Measurements from ENCODE around the gene STRN. TPM values are rescaled to one million over a fixed set of nuclear protein-coding genes. Genes with fewer than 3 reads are reported as not detected.
"Not testable (repeated sequence)": the region's sequence is repeated elsewhere in the genome, so short reads cannot be mapped to it uniquely, and the experiment has no call there.

STRN gene
- 10 to 100 TPM; 29.2 to 36.0 TPM for total RNA-seq
- 65.6 to 71.5 reads per million in 2 donors for total RNA-seq

GRCh38 chr2:36966370-36967235 is at the start of gene STRN:
Gene STRN, minus strand, starts transcription at chr2:36966536. Its CDS starts 73 bp downstream, at chr2:36966463.
- no peaks in the 10 kb centered on the region for H3K9me3 ChIP-seq (ENCODE audit: control insufficient read depth, low read length, poor library complexity, severe bottlenecking)
- peak; percentile 99 for DNase-seq
- Mint-ChIP-seq H3K27ac (peak within 1 kb of the TSS; percentile 99), H3K27me3 (no peaks in the 10 kb centered on the region), H3K4me3 (peak within 1 kb of the TSS; percentile 99), H3K4me1 (peaks cover 47% of the 10 kb centered on the region), H3K36me3 (ENCODE audit: low read depth) (peaks cover 6% of the 10 kb centered on the region)
- ATAC-seq, result peak; percentile 91

- H3K9me3 ChIP-seq (ENCODE audit: control insufficient read depth, low read length, poor library complexity, severe bottlenecking), result no peaks in the 10 kb centered on the region
- peaks cover 16% of the 10 kb centered on the region for H3K36me3 Mint-ChIP-seq (ENCODE audit: low read depth)
- no peak for ATAC-seq
- DNase-seq, result no peak
- peak overlapping the region; percentile 79 for H3K27ac Mint-ChIP-seq
- no peaks in the 10 kb centered on the region for H3K27me3 Mint-ChIP-seq
- H3K4me1 Mint-ChIP-seq, result peaks cover 23% of the 10 kb centered on the region
- H3K4me3 Mint-ChIP-seq, result peak overlapping the region; percentile 52
Measured at GRCh38 chr2:37013315-37013641, 46.9 kb upstream of the STRN start.

GRCh38 chr2:37011130-37011529 is 44.8 kb upstream of the STRN start:
- DNase-seq (no peak), ATAC-seq (peak; percentile 40)
- Mint-ChIP-seq H3K4me1 (peaks cover 26% of the 10 kb centered on the region), H3K4me3 (no peak overlapping the region), H3K27me3 (no peaks in the 10 kb centered on the region), H3K36me3 (ENCODE audit: low read depth) (peaks cover 21% of the 10 kb centered on the region), H3K27ac (peak overlapping the region; percentile 82)
- no peaks in the 10 kb centered on the region for H3K9me3 ChIP-seq (ENCODE audit: control insufficient read depth, low read length, poor library complexity, severe bottlenecking)

- peak; percentile 81 for ATAC-seq
- H3K4me3 Mint-ChIP-seq, result peak overlapping the region; percentile 83
- no peaks in the 10 kb centered on the region for H3K9me3 ChIP-seq (ENCODE audit: control insufficient read depth, low read length, poor library complexity, severe bottlenecking)
- H3K4me1 Mint-ChIP-seq, result peaks cover 21% of the 10 kb centered on the region
- H3K27me3 Mint-ChIP-seq, result no peaks in the 10 kb centered on the region
- peaks cover 17% of the 10 kb centered on the region for H3K36me3 Mint-ChIP-seq (ENCODE audit: low read depth)
- peak overlapping the region; percentile 90 for H3K27ac Mint-ChIP-seq
- no peak for DNase-seq
Measured at GRCh38 chr2:37005118-37005868, 39.0 kb upstream of the STRN start.

GRCh38 chr2:37000988-37001556 is 34.7 kb upstream of the STRN start:
- ATAC-seq, result no peak
- H3K27me3 Mint-ChIP-seq, result no peaks in the 10 kb centered on the region

GRCh38 chr2:37000318-37000717 is 34.0 kb upstream of the STRN start:
- peaks cover 14% of the 10 kb centered on the region for H3K36me3 Mint-ChIP-seq (ENCODE audit: low read depth)

More at GRCh38 chr2:37000988-37001556, 34.7 kb upstream of the STRN start:
- DNase-seq, result no peak
- H3K9me3 ChIP-seq (ENCODE audit: control insufficient read depth, low read length, poor library complexity, severe bottlenecking), result no peaks in the 10 kb centered on the region
- peaks cover 15% of the 10 kb centered on the region for H3K36me3 Mint-ChIP-seq (ENCODE audit: low read depth)
- H3K4me1 Mint-ChIP-seq, result peaks cover 15% of the 10 kb centered on the region
- H3K27ac Mint-ChIP-seq, result peak overlapping the region; percentile 39
- H3K4me3 Mint-ChIP-seq, result no peak overlapping the region

GRCh38 chr2:36999416-36999815 is 33.1 kb upstream of the STRN start:
- not testable (repeated sequence) for DNase-seq; H3K4me1 Mint-ChIP-seq; ATAC-seq; H3K9me3 ChIP-seq (ENCODE audit: control insufficient read depth, low read length, poor library complexity, severe bottlenecking); H3K36me3 Mint-ChIP-seq (ENCODE audit: low read depth); H3K4me3 Mint-ChIP-seq; H3K27ac Mint-ChIP-seq; H3K27me3 Mint-ChIP-seq

More at GRCh38 chr2:37000318-37000717, 34.0 kb upstream of the STRN start:
- Mint-ChIP-seq H3K27ac (no peak overlapping the region), H3K27me3 (no peaks in the 10 kb centered on the region), H3K4me3 (no peak overlapping the region), H3K4me1 (peaks cover 12% of the 10 kb centered on the region)
- DNase-seq (no peak), ATAC-seq (no peak)
- no peaks in the 10 kb centered on the region for H3K9me3 ChIP-seq (ENCODE audit: control insufficient read depth, low read length, poor library complexity, severe bottlenecking)

GRCh38 chr2:36993841-36994620 is 27.7 kb upstream of the STRN start:
- Mint-ChIP-seq H3K27ac (no peak overlapping the region), H3K4me1 (no peaks in the 10 kb centered on the region), H3K36me3 (ENCODE audit: low read depth) (peaks cover 2% of the 10 kb centered on the region)

GRCh38 chr2:36988008-36988407 is 21.7 kb upstream of the STRN start:
- H3K9me3 ChIP-seq (ENCODE audit: control insufficient read depth, low read length, poor library complexity, severe bottlenecking), result no peaks in the 10 kb centered on the region
- Mint-ChIP-seq H3K27ac (no peak overlapping the region), H3K4me3 (no peak overlapping the region), H3K36me3 (ENCODE audit: low read depth) (peaks cover 2% of the 10 kb centered on the region), H3K4me1 (no peaks in the 10 kb centered on the region), H3K27me3 (no peaks in the 10 kb centered on the region)
- ATAC-seq, result no peak
- DNase-seq, result no peak

More at GRCh38 chr2:36993841-36994620, 27.7 kb upstream of the STRN start:
- DNase-seq (no peak), ATAC-seq (no peak)
- no peaks in the 10 kb centered on the region for H3K27me3 Mint-ChIP-seq
- H3K4me3 Mint-ChIP-seq, result no peak overlapping the region
- H3K9me3 ChIP-seq (ENCODE audit: control insufficient read depth, low read length, poor library complexity, severe bottlenecking), result no peaks in the 10 kb centered on the region

- H3K4me3 Mint-ChIP-seq, result no peak overlapping the region
- H3K36me3 Mint-ChIP-seq (ENCODE audit: low read depth), result peaks cover 5% of the 10 kb centered on the region
- H3K27ac Mint-ChIP-seq, result no peak overlapping the region
- no peak for DNase-seq
- ATAC-seq, result no peak
- no peaks in the 10 kb centered on the region for H3K4me1 Mint-ChIP-seq
- no peaks in the 10 kb centered on the region for H3K27me3 Mint-ChIP-seq
- no peaks in the 10 kb centered on the region for H3K9me3 ChIP-seq (ENCODE audit: control insufficient read depth, low read length, poor library complexity, severe bottlenecking)
Measured at GRCh38 chr2:36982467-36982866, 16.1 kb upstream of the STRN start.

GRCh38 chr2:36981911-36982310 is 15.6 kb upstream of the STRN start:
- no peaks in the 10 kb centered on the region for H3K9me3 ChIP-seq (ENCODE audit: control insufficient read depth, low read length, poor library complexity, severe bottlenecking)
- no peak overlapping the region for H3K4me3 Mint-ChIP-seq
- H3K36me3 Mint-ChIP-seq (ENCODE audit: low read depth), result peaks cover 5% of the 10 kb centered on the region
- no peak for DNase-seq
- H3K4me1 Mint-ChIP-seq, result no peaks in the 10 kb centered on the region
- no peaks in the 10 kb centered on the region for H3K27me3 Mint-ChIP-seq
- H3K27ac Mint-ChIP-seq, result no peak overlapping the region
- ATAC-seq, result no peak

GRCh38 chr2:36979007-36979406 is 12.7 kb upstream of the STRN start:
- H3K4me3 Mint-ChIP-seq; H3K4me1 Mint-ChIP-seq; H3K27me3 Mint-ChIP-seq; H3K36me3 Mint-ChIP-seq (ENCODE audit: low read depth); DNase-seq; H3K27ac Mint-ChIP-seq; H3K9me3 ChIP-seq (ENCODE audit: control insufficient read depth, low read length, poor library complexity, severe bottlenecking); ATAC-seq: not testable (repeated sequence)

Data from T-helper 17 cell (primary cell).